CD4-positive, alpha-beta T cell treated with Interleukin-17A for 1 hour (primary cell): ENCODE data around the gene PGBD4.

Experiments
- DNase-seq: peaks from one replicate; pipeline ENCODE4 v3.0.0-alpha.2; 2020

PGBD4 gene

GRCh38 chr15:34101366-34102174 lies at the start of gene PGBD4, which contains the start of gene EMC7:
Gene PGBD4, plus strand, starts transcription at chr15:34102083. Its CDS starts 449 bp downstream, at chr15:34102532.
Gene EMC7, minus strand, starts transcription at chr15:34101862. Its CDS starts 23 bp downstream, at chr15:34101839.
- peak; percentile 99 for DNase-seq

- DNase-seq: no peak
Measured at GRCh38 chr15:34054081-34054707, 47.7 kb upstream of the PGBD4 start.

GRCh38 chr15:34055868-34056595 lies 45.9 kb upstream of the PGBD4 start:
- DNase-seq: no peak

GRCh38 chr15:34056911-34057310 lies 45.0 kb upstream of the PGBD4 start:
- DNase-seq: no peak

- no peak for DNase-seq
Measured at GRCh38 chr15:34059476-34059875, 42.4 kb upstream of the PGBD4 start.

GRCh38 chr15:34059946-34060345 lies 41.9 kb upstream of the PGBD4 start:
- no peak for DNase-seq

GRCh38 chr15:34064438-34064837 lies 37.4 kb upstream of the PGBD4 start:
- DNase-seq: no peak

GRCh38 chr15:34065261-34065660 lies 36.6 kb upstream of the PGBD4 start:
- DNase-seq: no peak

- DNase-seq: no peak
Measured at GRCh38 chr15:34065941-34066340, 35.9 kb upstream of the PGBD4 start.

- DNase-seq: no peak
Measured at GRCh38 chr15:34070003-34070402, 31.9 kb upstream of the PGBD4 start.

- DNase-seq: no peak
Measured at GRCh38 chr15:34076785-34077184, 25.1 kb upstream of the PGBD4 start.

- no peak for DNase-seq
Measured at GRCh38 chr15:34078900-34079299, 23.0 kb upstream of the PGBD4 start.

- no peak for DNase-seq
Measured at GRCh38 chr15:34079904-34080303, 22.0 kb upstream of the PGBD4 start.

GRCh38 chr15:34084086-34084485 lies 17.8 kb upstream of the PGBD4 start:
- no peak for DNase-seq

- no peak for DNase-seq
Measured at GRCh38 chr15:34085746-34086145, 16.1 kb upstream of the PGBD4 start.

GRCh38 chr15:34099914-34100313 lies 2.0 kb upstream of the PGBD4 start:
- no peak for DNase-seq

- DNase-seq: no peak
Measured at GRCh38 chr15:34102175-34102925, 467 bp downstream of the PGBD4 start.

- no peak for DNase-seq
Measured at GRCh38 chr15:34106423-34106822, 4.5 kb downstream of the PGBD4 start.

GRCh38 chr15:34107315-34107714 lies 5.4 kb downstream of the PGBD4 start:
- DNase-seq: no peak

GRCh38 chr15:34109797-34110663 lies 8.1 kb downstream of the PGBD4 start:
- peak; percentile 41 for DNase-seq

GRCh38 chr15:34111488-34111887 lies 9.6 kb downstream of the PGBD4 start:
- no peak for DNase-seq

GRCh38 chr15:34114215-34114614 lies 12.3 kb downstream of the PGBD4 start:
- DNase-seq: no peak
